Neutrophil (primary cell): ENCODE measurements around the gene LRRC74B.

Experiments used
- H3K27ac ChIP-seq: fragments of 200-600 bp; sonication (generic); 2 replicates; pipeline ENCODE4 v1.5.1; 2016; ENCODE audit warnings: mild to moderate bottlenecking, moderate library complexity
- H3K27me3 ChIP-seq: fragments of 200-600 bp; sonication (generic); 2 replicates; pipeline ENCODE4 v1.6.0; 2016; ENCODE audit warnings: mild to moderate bottlenecking
- H3K36me3 ChIP-seq: fragments of 200-600 bp; sonication (generic); 2 replicates; pipeline ENCODE4 v1.5.1; 2017
- H3K4me1 ChIP-seq, 2 experiments: fragments of 200-600 bp in 1 of 2; sonication (generic) in 1 of 2; 1 replicate in 1 of 2; 2 replicates in 1 of 2; pipeline versions ENCODE4 v1.5.1 to v1.6.1; 2013 to 2016; ENCODE audit warnings: low read depth in 1 of 2, low read length in 1 of 2, mild to moderate bottlenecking in 1 of 2, moderate library complexity in 1 of 2; ENCODE audit not compliant: control insufficient read depth in 1 of 2, insufficient read depth in 1 of 2
- H3K4me3 ChIP-seq, 2 experiments: fragments of 200-600 bp in 1 of 2; sonication (generic) in 1 of 2; 1 replicate in 1 of 2; 2 replicates in 1 of 2; pipeline ENCODE4 v1.5.1; 2013 to 2016; ENCODE audit warnings: low read depth in 1 of 2, low read length in 1 of 2, mild to moderate bottlenecking in 1 of 2, moderate library complexity in 1 of 2
- H3K9me3 ChIP-seq: fragments of 200-600 bp; sonication (generic); 2 replicates; pipeline ENCODE4 v1.5.1; 2016
- TF ChIP-seq, protein P1 (sequence below): fragments of 200-600 bp; sonication (generic); IDR thresholded peaks from 2 replicates; pipeline ENCODE4 v1.5.1; 2016; ENCODE audit warnings: antibody characterized with exemption

Gene LRRC74B

DNA sequence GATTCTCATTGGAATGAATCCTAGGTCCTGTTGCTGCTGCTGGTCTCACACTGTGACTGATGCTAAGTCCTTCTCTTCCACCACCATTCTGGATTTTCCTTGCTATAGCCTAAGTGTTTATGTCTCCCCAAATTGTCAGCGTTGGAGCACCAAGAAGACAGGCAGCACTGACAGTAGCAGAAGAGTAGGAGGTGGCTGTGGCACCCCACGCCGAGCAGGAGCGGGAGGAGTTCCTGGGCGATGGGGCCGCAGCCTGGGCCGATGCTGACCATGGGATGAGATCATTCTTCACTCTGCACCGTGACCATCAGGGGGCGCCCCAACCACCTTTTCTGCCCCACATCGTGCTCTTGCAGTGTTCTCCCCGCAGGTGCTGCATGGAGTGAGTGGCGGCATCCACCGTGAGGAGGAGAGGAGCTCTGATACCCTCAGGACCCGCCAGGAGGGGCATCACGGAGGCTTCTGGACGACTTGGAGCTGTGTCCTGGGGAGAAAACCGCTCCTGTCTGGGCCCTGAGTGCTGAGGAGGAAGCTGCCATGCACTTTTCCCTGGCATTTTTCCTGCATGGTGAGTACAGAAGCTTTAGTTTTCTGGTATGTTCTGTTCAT is 57.0 kb downstream of the LRRC74B start:
- Histone ChIP-seq H3K4me1 (peaks cover 0 to 3% of the 10 kb centered on the region in 2 experiments), H3K36me3 (no peaks in the 10 kb centered on the region), H3K9me3 (no peaks in the 10 kb centered on the region), H3K27me3 (peaks cover 47% of the 10 kb centered on the region), H3K4me3 (no peak overlapping the region), H3K27ac (no peak overlapping the region)
- TF ChIP-seq, protein P1, sequence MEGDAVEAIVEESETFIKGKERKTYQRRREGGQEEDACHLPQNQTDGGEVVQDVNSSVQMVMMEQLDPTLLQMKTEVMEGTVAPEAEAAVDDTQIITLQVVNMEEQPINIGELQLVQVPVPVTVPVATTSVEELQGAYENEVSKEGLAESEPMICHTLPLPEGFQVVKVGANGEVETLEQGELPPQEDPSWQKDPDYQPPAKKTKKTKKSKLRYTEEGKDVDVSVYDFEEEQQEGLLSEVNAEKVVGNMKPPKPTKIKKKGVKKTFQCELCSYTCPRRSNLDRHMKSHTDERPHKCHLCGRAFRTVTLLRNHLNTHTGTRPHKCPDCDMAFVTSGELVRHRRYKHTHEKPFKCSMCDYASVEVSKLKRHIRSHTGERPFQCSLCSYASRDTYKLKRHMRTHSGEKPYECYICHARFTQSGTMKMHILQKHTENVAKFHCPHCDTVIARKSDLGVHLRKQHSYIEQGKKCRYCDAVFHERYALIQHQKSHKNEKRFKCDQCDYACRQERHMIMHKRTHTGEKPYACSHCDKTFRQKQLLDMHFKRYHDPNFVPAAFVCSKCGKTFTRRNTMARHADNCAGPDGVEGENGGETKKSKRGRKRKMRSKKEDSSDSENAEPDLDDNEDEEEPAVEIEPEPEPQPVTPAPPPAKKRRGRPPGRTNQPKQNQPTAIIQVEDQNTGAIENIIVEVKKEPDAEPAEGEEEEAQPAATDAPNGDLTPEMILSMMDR: peak; percentile 52

DNA sequence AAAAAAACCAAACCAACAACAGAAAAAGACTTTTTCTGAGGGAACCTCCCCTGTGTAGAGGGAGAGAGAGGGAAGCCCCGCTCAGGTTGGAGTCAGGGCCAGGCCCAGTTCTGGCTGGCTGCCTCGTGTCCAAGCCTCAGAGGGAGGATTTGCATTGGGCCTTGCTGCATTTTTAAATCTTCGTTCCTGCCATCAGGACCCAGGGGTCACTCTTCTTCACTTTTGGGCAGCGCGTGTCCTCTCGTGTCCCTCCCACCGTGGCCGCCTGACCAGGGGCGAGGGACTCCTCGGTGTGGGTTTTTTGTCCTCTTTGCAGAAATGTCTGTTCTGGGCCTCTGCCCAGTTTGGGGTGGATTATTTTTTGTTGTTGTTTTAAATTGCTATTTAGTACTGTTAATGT is 57.9 kb downstream of the LRRC74B start:
- Histone ChIP-seq H3K4me3 (no peak overlapping the region), H3K36me3 (no peaks in the 10 kb centered on the region), H3K9me3 (no peaks in the 10 kb centered on the region), H3K27ac (no peak overlapping the region), H3K4me1 (peaks cover 0 to 3% of the 10 kb centered on the region in 2 experiments), H3K27me3 (peaks cover 47% of the 10 kb centered on the region)
- TF ChIP-seq, protein P1: no peak

DNA sequence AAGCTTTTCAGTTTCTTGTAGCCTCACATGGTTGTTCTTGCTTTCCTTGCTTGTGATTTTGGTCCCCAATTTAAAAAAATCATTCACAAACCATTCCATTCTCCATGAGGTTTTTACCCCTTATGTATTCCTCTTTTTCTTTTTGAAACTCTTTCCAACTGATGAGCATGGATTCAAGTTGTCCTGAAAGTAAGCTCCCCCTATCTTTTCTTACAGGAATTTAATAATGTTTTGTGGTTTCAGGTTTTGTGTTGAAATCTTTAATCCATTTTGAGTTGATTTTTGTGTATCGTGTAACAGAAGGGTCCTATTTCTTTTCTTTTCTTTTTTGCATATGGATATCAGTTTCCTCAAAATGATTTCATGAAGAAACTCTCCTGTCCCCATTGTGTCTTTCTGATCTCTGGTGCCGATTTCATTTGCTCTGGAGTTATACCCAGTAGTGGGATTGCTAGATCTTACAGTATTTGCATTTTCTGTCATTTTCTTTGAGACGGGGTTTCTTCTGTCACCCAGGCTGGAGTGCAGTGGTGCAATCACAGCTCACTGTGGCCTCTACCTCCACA is 58.5 kb downstream of the LRRC74B start:
- TF ChIP-seq, protein P1: no peak
- Histone ChIP-seq H3K9me3 (no peaks in the 10 kb centered on the region), H3K27me3 (peaks cover 47% of the 10 kb centered on the region), H3K4me1 (peaks cover 0 to 3% of the 10 kb centered on the region in 2 experiments), H3K27ac (no peak overlapping the region), H3K36me3 (no peaks in the 10 kb centered on the region), H3K4me3 (no peak overlapping the region)

DNA sequence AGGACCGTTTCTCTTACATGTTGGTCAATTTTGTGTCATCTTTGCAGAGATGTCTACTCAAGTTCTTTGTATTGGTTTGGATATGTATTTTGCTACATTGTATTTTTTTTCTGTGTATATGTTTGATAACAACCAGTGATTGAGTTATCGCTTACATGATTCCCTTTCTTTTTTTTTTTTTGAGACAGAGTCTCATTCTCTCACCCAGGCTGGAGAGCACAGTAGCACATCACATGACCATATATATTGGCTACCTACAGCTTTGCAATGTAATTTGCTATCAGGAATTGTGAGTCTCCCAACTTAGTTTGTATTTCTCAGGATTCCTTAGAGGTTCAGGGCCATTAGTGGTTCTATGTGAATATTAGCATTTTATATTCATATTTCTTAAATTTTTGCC is 59.5 kb downstream of the LRRC74B start:
- Histone ChIP-seq H3K4me3 (no peak overlapping the region), H3K9me3 (no peaks in the 10 kb centered on the region), H3K4me1 (peaks cover 0 to 3% of the 10 kb centered on the region in 2 experiments), H3K27ac (no peak overlapping the region), H3K36me3 (no peaks in the 10 kb centered on the region), H3K27me3 (peaks cover 47% of the 10 kb centered on the region)
- TF ChIP-seq, protein P1: no peak

DNA sequence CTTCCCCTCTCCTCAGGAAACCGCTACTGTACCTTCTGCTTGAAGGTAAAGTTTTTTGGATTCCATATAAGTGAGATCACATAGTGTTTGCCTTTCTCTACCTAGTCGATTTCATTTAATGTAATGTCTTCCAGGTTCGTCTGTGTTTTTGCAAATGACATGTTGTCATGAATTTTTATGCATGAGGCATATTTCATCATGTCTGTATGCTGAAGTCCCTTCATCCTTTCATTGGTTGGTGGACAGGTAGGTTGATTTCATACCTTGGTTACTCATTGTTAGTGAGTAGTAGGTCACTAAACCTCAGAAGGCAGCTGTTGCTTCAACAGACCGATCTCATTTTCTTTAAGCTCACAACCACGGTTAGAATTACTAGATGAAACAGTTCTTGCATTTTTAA is 60.3 kb downstream of the LRRC74B start:
- H3K27ac ChIP-seq: no peak overlapping the region
- no peak overlapping the region for H3K4me3 ChIP-seq
- peaks cover 45% of the 10 kb centered on the region for H3K27me3 ChIP-seq
- H3K9me3 ChIP-seq: no peaks in the 10 kb centered on the region
- no peaks in the 10 kb centered on the region for H3K36me3 ChIP-seq
- peaks cover 0 to 3% of the 10 kb centered on the region in 2 experiments for H3K4me1 ChIP-seq
- TF ChIP-seq, protein P1: no peak
